K562 (cell line): ENCODE data around the gene CD300LD. TPM values are rescaled to one million over a fixed set of nuclear protein-coding genes. Genes with fewer than 3 reads are reported as not detected.

Experiments
- ATAC-seq: fragments of 200-7000 bp; cut with Tn5 transposase; 3 replicates; pipeline ENCODE4 v1.9.1; 2020; ENCODE audit warnings: moderate library complexity
- BruUV-seq: library from RNA; stranded (reverse); fragments of 400-500 nt; replicated peaks from 2 replicates; lab custom pipeline; 2021; lab: Mats Ljungman, UMichigan
- CTCF ChIA-PET: fragments of 300-600 bp; formaldehyde crosslinking; extraction: SDS; loops from one replicate; lab custom pipeline; 2021; ENCODE audit warnings: low intra/inter-chr PET ratio; lab: Yijun Ruan, JAX
- POLR2A ChIA-PET: fragments of 300-600, 350-650 bp; sonication (Branson Sonifier 250); formaldehyde crosslinking; extraction: SDS; loops from one replicate; lab custom pipeline; 2021; ENCODE audit warnings: antibody characterized with exemption, inconsistent platforms; lab: Yijun Ruan, JAX
- DNase-seq, 4 experiments: peaks; one replicate each; pipeline versions ENCODE4 v3.0.0 to v3.0.0-alpha.2; 2011 to 2018; ENCODE audit warnings: low spot score in 3 of 4, mixed read lengths in 3 of 4; ENCODE audit errors: extremely low read depth in 1 of 4
- FAIRE-seq: peaks from 2 replicates; lab custom pipeline; 2011; peaks lifted over from hg19 to GRCh38; lab: Jason Lieb, UNC
- H2AFZ ChIP-seq: 2 replicates; pipeline ENCODE4 v1.6.0; 2011; ENCODE audit warnings: low read depth, low read length, control low read depth, inconsistent platforms
- H3K27ac ChIP-seq: fragments of 200-600 bp; 3 replicates; pipeline ENCODE4 v1.8.0; 2011; ENCODE audit warnings: low read depth, mild to moderate bottlenecking, control low read depth, inconsistent platforms, low read length, moderate library complexity, mixed read lengths; ENCODE audit errors: extremely low read depth
- H3K27me3 ChIP-seq, 2 experiments: fragments of 300-600 bp in 1 of 2; 2 replicates in 1 of 2; 3 replicates in 1 of 2; pipeline versions ENCODE4 v1.6.0 to v1.8.0; 2011; ENCODE audit warnings: inconsistent platforms in 2 of 2, low read length in 2 of 2, mild to moderate bottlenecking in 1 of 2, mixed read lengths in 1 of 2, moderate library complexity in 1 of 2; ENCODE audit not compliant: control insufficient read depth in 2 of 2, insufficient read depth in 2 of 2
- H3K36me3 ChIP-seq: fragments of 300-600 bp; 3 replicates; pipeline ENCODE4 v1.8.0; 2011; ENCODE audit warnings: mild to moderate bottlenecking, low read length, inconsistent platforms; ENCODE audit not compliant: control insufficient read depth, insufficient read depth
- H3K4me1 ChIP-seq, 2 experiments: fragments of 200-600 bp in 1 of 2; replicated peaks in 1 of 2; 2 replicates in 1 of 2; 3 replicates in 1 of 2; pipeline versions ENCODE4 v1.5.1 to v1.8.0; 2011; ENCODE audit warnings: inconsistent platforms in 2 of 2, low read length in 2 of 2, mild to moderate bottlenecking in 1 of 2, mixed read lengths in 1 of 2, moderate library complexity in 1 of 2; ENCODE audit not compliant: control insufficient read depth in 2 of 2, insufficient read depth in 2 of 2
- H3K4me2 ChIP-seq: 2 replicates; pipeline ENCODE4 v1.6.1; 2011; ENCODE audit warnings: low read length, control low read depth, inconsistent platforms, mixed read lengths; ENCODE audit not compliant: insufficient read depth
- H3K4me3 ChIP-seq: fragments of 200-600 bp; sonication (generic), shearing (Covaris generic); 2 replicates; pipeline ENCODE4 v1.5.1; 2016; ENCODE audit warnings: control low read depth, inconsistent platforms
- H3K79me2 ChIP-seq: fragments of 200-600 bp; 3 replicates; pipeline ENCODE4 v1.8.0; 2011; ENCODE audit warnings: low read length, inconsistent platforms; ENCODE audit not compliant: control insufficient read depth, insufficient read depth
- H3K9ac ChIP-seq, 2 experiments: 2 replicates each; pipeline versions ENCODE4 v1.6.0 to v1.6.1; 2011; ENCODE audit warnings: low read depth in 2 of 2, low read length in 2 of 2, control low read depth in 1 of 2, inconsistent platforms in 1 of 2, mild to moderate bottlenecking in 1 of 2, mixed read lengths in 1 of 2; ENCODE audit not compliant: insufficient read depth in 1 of 2
- H3K9me1 ChIP-seq: one replicate; pipeline ENCODE4 v1.6.0; 2011; ENCODE audit warnings: inconsistent platforms, mild to moderate bottlenecking, low read length, moderate library complexity; ENCODE audit not compliant: control insufficient read depth, insufficient read depth
- H3K9me3 ChIP-seq: replicated peaks from 2 replicates; pipeline ENCODE4 v1.5.1; 2011; ENCODE audit warnings: low read depth, low read length, inconsistent platforms; ENCODE audit not compliant: control insufficient read depth, insufficient read depth
- H4K20me1 ChIP-seq: replicated peaks from 2 replicates; pipeline ENCODE4 v1.6.1; 2011; ENCODE audit warnings: low read length, inconsistent platforms, mixed read lengths; ENCODE audit not compliant: control insufficient read depth, insufficient read depth
- BRD9 ChIP-seq: fragments of 450-650 bp; IDR thresholded peaks from 2 replicates; pipeline ENCODE4 v1.6.1; 2018; ENCODE audit warnings: low read depth; ENCODE audit not compliant: partially characterized antibody
- GABPB1 ChIP-seq: sonication (generic); formaldehyde crosslinking; IDR thresholded peaks from 2 replicates; pipeline ENCODE4 v1.8.0; 2022; ENCODE audit warnings: mild to moderate bottlenecking, missing genetic modification reagents
- NONO ChIP-seq, 2 experiments: fragments of 200-400 bp in 1 of 2; fragments of 450-650 bp in 1 of 2; formaldehyde crosslinking in 1 of 2; IDR thresholded peaks; 2 replicates each; pipeline ENCODE4 v1.6.1; 2017; ENCODE audit warnings: low read depth in 2 of 2, mild to moderate bottlenecking in 2 of 2, moderate library complexity in 2 of 2, low read length in 1 of 2
- NR2C2 ChIP-seq, 2 experiments: fragments of 200-800 bp in 1 of 2; sonication (Bioruptor generic) in 1 of 2; sonication (generic) in 1 of 2; formaldehyde crosslinking in 1 of 2; IDR thresholded peaks; 2 replicates each; pipeline versions ENCODE4 v1.6.1 to v1.8.0; 2016 to 2022; ENCODE audit warnings: mild to moderate bottlenecking in 1 of 2, missing compliant biosample characterization in 1 of 2, missing genetic modification characterization in 1 of 2, missing genetic modification reagents in 1 of 2
- POLR3A ChIP-seq: IDR thresholded peaks from 2 replicates; pipeline ENCODE4 v1.6.1; 2011; ENCODE audit warnings: borderline replicate concordance, mild to moderate bottlenecking, moderate library complexity; ENCODE audit not compliant: insufficient read length, insufficient read depth; ENCODE audit errors: extremely low read depth
- SIX5 ChIP-seq, 2 experiments: IDR thresholded peaks; 2 replicates each; pipeline ENCODE4 v1.6.1; 2011; ENCODE audit warnings: low read length in 2 of 2, borderline replicate concordance in 1 of 2, low read depth in 1 of 2, mild to moderate bottlenecking in 1 of 2, moderate library complexity in 1 of 2; ENCODE audit not compliant: insufficient read depth in 1 of 2
- TSC22D4 ChIP-seq: fragments of 450-650 bp; IDR thresholded peaks from 2 replicates; pipeline ENCODE4 v1.6.1; 2016; ENCODE audit warnings: missing genetic modification characterization, missing biosample characterization, control low read depth
- ZFP1 ChIP-seq: fragments of 450-650 bp; formaldehyde crosslinking; IDR thresholded peaks from 2 replicates; pipeline ENCODE4 v1.4.0; 2020; ENCODE audit warnings: mild to moderate bottlenecking, mixed read lengths
- ZFPM2 ChIP-seq: fragments of 250-450 bp; sonication (Bioruptor Pico); IDR thresholded peaks from 2 replicates; pipeline ENCODE4 v1.5.1; 2022; ENCODE audit warnings: mild to moderate bottlenecking
- ZFX ChIP-seq: sonication (generic); formaldehyde crosslinking; IDR thresholded peaks from 2 replicates; pipeline ENCODE4 v1.8.0; 2022; ENCODE audit warnings: mild to moderate bottlenecking, missing genetic modification reagents, moderate library complexity
- ZNF561 ChIP-seq: fragments of 450-650 bp; formaldehyde crosslinking; conservative IDR thresholded peaks from 2 replicates; pipeline ENCODE4 v1.4.0; 2020; ENCODE audit warnings: mild to moderate bottlenecking, moderate library complexity
- ZNF717 ChIP-seq: fragments of 250-450 bp; sonication (Bioruptor Pico); IDR thresholded peaks from 2 replicates; pipeline ENCODE4 v1.5.0; 2021
- WGBS: fragments of 100-300 bp; shearing (Covaris generic); methylation state at CpG from one replicate; pipeline ENCODE4 v1.1.6; 2016; ENCODE audit warnings: low coverage, mixed read lengths; ENCODE audit not compliant: insufficient coverage; ENCODE audit errors: missing lambda C conversion rate; 5-methylcytosine and 5-hydroxymethylcytosine counted together
- in situ Hi-C: fragments of 300-500 bp; cut with MboI; formaldehyde crosslinking; loops from 4 replicates; pipeline ENCODE4 v1.15.0; 2018; ENCODE audit warnings: inconsistent platforms, mixed read lengths
- intact Hi-C: fragments of 100-400 bp; cut with micrococcal nuclease; formaldehyde crosslinking; loops from 2 replicates; pipeline ENCODE4 v1.14.2; 2022
- polyA plus RNA-seq, 8 experiments: library from polyadenylated mRNA; depleted of rRNA in 4 of 8; stranded (reverse) in 5 of 8; unstranded in 3 of 8; fragments of >200 nt; fragmentation: Nextera tagmentation in 2 of 8; fragmentation: Illumina TruSeq in 1 of 8; extraction: Ambion mirVana in 2 of 8; extraction: Trizol in 1 of 8; gene quantifications; 2 replicates each; pipeline versions ENCODE4 v1.2.1 to v1.2.3, GENCODE V29; 2011 to 2014; ENCODE audit warnings: inconsistent platforms in 1 of 8, missing spikeins in 1 of 8
- total RNA-seq, 7 experiments: library from RNA; depleted of rRNA in 6 of 7; stranded (reverse); fragments of >200 nt in 6 of 7; fragmentation: Illumina TruSeq in 2 of 7; extraction: Trizol in 2 of 7; gene quantifications; 2 replicates each; pipeline versions ENCODE4 v1.2.1 to v1.2.3, GENCODE V29; 2011 to 2021; ENCODE audit warnings: low replicate concordance in 1 of 7
- TF ChIP-seq, protein P1 (sequence below): fragments of 250-450 bp; sonication (Bioruptor Pico); IDR thresholded peaks from 2 replicates; pipeline ENCODE4 v1.8.0; 2022; ENCODE audit warnings: inconsistent platforms
- TF ChIP-seq, protein P2 (sequence below): IDR thresholded peaks from 2 replicates; pipeline ENCODE4 v1.6.1; 2011; ENCODE audit not compliant: insufficient read length; ENCODE audit errors: extremely low read depth
- TF ChIP-seq, protein P3 (sequence below), 3 experiments: IDR thresholded peaks in 2 of 3; conservative IDR thresholded peaks in 1 of 3; 2 replicates each; pipeline ENCODE4 v1.5.1; 2011 to 2012; ENCODE audit warnings: low read length in 3 of 3, mild to moderate bottlenecking in 3 of 3, control low read depth in 2 of 3, improper control_type of control experiment in 1 of 3, inconsistent platforms in 1 of 3, low read depth in 1 of 3, mixed read lengths in 1 of 3, moderate library complexity in 1 of 3; ENCODE audit not compliant: insufficient read depth in 2 of 3

Gene CD300LD
- total and polyA plus RNA-seq, 9 of the 15 experiments (the other 6 are each of a cell fraction or from before 2014, with no cell fraction given), result not detected

DNA sequence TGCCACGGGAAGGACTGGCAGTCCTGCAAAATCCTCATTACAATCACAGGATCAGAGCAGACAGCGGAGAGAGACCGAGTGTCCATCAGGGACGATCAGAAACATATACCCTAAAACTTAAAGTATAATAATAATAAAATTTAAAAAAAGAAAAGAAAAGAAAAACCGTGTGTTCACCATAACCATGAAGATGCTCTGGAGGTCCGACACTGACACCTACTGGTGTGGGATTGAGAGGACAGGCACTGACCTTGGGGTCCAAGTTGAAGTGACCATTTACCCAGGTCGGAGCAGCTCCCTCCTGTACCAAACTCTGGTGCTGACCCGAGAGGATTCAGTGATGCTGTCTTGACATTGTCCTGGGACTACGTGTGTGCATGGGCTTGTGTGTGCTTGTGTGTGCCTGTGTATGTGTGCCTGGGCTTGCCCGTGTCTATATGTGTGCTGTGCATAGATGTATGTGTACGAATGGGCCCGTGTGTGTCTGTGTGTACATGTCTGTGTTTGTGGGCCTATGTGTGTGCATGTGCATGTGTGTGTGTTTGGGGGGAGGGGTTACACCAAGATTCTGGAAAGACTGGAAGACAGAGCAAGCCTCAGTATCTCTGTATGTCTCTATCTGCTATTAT is 10.0 kb upstream of the CD300LD start:
- intact Hi-C loops, result loop anchor here (2.0 to 5.0 kb wide), 2 partner anchors 223 to 300 kb away; no protein-coding TSS in a partner anchor
- Histone ChIP-seq H3K36me3 (no peaks in the 10 kb centered on the region), H3K27ac (no peak overlapping the region), H3K27me3 (peaks cover 3 to 51% of the 10 kb centered on the region in 2 experiments; a peak in 3 of 5 replicates), H3K4me1 (no peaks in the 10 kb centered on the region), H2AFZ (no peak overlapping the region), H3K79me2 (no peaks in the 10 kb centered on the region), H3K9ac (no peak overlapping the region), H3K9me3 (no peaks in the 10 kb centered on the region), H4K20me1 (no peaks in the 10 kb centered on the region), H3K4me2 (no peak overlapping the region), H3K9me1 (no peaks in the 10 kb centered on the region), H3K4me3 (no peak overlapping the region)
- under 1% methylated on average over 12 of the region's 12 CpGs for WGBS
- no TSS peak for BruUV-seq
- ChIA-PET POLR2A (interaction anchor here (0.9 kb wide), 1 partner anchor 15 kb away, joined by 3 read pairs; no protein-coding TSS in a partner anchor), CTCF (interaction anchor here (0.6 to 2.4 kb wide), 3 partner anchors 69 to 223 kb away, joined by 4 to 12 read pairs (median 4); no protein-coding TSS in a partner anchor)
- ATAC-seq, result peak; percentile 90
- peak; percentile 92 for FAIRE-seq
- in situ Hi-C loops, result no loop called here
- DNase-seq, result peak; percentile 65 to 74 (median 71)
- TF ChIP-seq ZNF561 (no peak), TSC22D4 (0 out of 2 replicates have a peak, but pooled peaks have one; percentile 36), NR2C2 (CRISPR knock-in tag; IDR thresholded peaks at IDR 0.05) (no peak), NR2C2 (tag; IDR thresholded peaks at IDR 0.05) (no peak), ZNF717 (CRISPR knock-in tag) (no peak), GABPB1 (CRISPR knock-in tag) (no peak), SIX5 (IDR thresholded peaks at IDR 0.05; ENCODE audit: borderline replicate concordance in 1 of 2, insufficient read depth in 1 of 2, low read depth in 1 of 2, low read length in 2 of 2) (no peak), ZFP1 (CRISPR knock-in tag) (no peak), BRD9 (no peak), POLR3A (no peak), ZFX (CRISPR knock-in tag) (no peak), ZFPM2 (CRISPR knock-in tag) (no peak), NONO (IDR thresholded peaks at IDR 0.05; ENCODE audit: low read depth in 2 of 2, low read length in 1 of 2) (no peak)
- TF ChIP-seq, protein P1, sequence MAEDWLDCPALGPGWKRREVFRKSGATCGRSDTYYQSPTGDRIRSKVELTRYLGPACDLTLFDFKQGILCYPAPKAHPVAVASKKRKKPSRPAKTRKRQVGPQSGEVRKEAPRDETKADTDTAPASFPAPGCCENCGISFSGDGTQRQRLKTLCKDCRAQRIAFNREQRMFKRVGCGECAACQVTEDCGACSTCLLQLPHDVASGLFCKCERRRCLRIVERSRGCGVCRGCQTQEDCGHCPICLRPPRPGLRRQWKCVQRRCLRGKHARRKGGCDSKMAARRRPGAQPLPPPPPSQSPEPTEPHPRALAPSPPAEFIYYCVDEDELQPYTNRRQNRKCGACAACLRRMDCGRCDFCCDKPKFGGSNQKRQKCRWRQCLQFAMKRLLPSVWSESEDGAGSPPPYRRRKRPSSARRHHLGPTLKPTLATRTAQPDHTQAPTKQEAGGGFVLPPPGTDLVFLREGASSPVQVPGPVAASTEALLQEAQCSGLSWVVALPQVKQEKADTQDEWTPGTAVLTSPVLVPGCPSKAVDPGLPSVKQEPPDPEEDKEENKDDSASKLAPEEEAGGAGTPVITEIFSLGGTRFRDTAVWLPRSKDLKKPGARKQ (CRISPR knock-in tag), result no peak
- TF ChIP-seq, protein P2, sequence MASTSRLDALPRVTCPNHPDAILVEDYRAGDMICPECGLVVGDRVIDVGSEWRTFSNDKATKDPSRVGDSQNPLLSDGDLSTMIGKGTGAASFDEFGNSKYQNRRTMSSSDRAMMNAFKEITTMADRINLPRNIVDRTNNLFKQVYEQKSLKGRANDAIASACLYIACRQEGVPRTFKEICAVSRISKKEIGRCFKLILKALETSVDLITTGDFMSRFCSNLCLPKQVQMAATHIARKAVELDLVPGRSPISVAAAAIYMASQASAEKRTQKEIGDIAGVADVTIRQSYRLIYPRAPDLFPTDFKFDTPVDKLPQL, result no peak
- TF ChIP-seq, protein P3, sequence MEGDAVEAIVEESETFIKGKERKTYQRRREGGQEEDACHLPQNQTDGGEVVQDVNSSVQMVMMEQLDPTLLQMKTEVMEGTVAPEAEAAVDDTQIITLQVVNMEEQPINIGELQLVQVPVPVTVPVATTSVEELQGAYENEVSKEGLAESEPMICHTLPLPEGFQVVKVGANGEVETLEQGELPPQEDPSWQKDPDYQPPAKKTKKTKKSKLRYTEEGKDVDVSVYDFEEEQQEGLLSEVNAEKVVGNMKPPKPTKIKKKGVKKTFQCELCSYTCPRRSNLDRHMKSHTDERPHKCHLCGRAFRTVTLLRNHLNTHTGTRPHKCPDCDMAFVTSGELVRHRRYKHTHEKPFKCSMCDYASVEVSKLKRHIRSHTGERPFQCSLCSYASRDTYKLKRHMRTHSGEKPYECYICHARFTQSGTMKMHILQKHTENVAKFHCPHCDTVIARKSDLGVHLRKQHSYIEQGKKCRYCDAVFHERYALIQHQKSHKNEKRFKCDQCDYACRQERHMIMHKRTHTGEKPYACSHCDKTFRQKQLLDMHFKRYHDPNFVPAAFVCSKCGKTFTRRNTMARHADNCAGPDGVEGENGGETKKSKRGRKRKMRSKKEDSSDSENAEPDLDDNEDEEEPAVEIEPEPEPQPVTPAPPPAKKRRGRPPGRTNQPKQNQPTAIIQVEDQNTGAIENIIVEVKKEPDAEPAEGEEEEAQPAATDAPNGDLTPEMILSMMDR (IDR thresholded peaks at IDR 0.05 in 2 of 3, conservative IDR thresholded peaks at IDR 0.05 in 1 of 3; ENCODE audit: insufficient read depth in 2 of 3, low read depth in 1 of 3, low read length in 3 of 3), result peak; percentile 73 to 83 (median 81)
